ENCODE data around the gene KIF2C.

DNA sequence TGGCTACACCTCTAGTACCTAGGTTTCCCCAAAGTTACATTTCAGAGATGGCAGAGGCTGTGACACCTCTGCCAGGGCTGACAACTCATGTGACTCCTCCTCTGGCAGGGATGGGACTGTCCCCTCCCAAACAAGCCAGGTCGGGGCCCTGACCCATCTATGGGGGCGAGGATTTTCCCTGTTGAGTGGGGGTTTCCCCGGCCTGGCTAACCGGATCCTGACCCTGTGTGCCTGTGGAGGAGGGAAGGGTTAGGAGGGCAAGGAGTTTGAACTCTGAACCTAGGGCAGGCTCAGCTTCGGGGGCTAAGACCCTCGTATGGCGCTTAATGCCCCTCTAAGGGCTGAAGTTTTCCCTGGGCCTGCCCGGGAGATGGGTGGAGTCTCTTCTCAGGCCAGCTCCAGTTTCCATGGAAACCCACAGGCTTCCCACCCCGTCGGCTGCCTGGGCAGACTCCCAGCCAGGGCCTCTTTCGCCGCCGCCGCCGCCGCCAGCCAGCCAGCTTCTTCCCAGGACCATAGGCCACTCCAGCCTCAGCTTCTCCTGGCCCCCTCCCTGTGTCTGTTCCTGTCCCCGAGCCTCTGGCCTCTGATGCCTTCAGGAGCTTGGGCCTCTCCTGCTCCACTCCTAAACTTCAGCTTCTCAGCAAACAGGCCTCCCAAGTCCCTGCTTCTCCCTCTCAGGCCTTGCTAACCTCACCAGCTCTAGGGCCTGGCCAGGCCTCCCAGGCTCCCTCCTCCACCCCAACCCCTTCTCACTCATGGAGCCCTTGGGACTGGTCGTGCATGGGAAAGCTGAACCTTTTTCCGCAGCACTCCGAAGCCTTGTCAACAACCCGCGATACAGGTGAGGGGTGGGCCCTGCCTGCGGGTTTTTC lies 68.7 kb downstream of the KIF2C start, which contains the start of gene BTBD19:
- TF ChIP-seq, protein P1, sequence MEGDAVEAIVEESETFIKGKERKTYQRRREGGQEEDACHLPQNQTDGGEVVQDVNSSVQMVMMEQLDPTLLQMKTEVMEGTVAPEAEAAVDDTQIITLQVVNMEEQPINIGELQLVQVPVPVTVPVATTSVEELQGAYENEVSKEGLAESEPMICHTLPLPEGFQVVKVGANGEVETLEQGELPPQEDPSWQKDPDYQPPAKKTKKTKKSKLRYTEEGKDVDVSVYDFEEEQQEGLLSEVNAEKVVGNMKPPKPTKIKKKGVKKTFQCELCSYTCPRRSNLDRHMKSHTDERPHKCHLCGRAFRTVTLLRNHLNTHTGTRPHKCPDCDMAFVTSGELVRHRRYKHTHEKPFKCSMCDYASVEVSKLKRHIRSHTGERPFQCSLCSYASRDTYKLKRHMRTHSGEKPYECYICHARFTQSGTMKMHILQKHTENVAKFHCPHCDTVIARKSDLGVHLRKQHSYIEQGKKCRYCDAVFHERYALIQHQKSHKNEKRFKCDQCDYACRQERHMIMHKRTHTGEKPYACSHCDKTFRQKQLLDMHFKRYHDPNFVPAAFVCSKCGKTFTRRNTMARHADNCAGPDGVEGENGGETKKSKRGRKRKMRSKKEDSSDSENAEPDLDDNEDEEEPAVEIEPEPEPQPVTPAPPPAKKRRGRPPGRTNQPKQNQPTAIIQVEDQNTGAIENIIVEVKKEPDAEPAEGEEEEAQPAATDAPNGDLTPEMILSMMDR (conservative IDR thresholded peaks at IDR 0.05 in 1 of 2, IDR thresholded peaks at IDR 0.05 in 1 of 2; ENCODE audit: low read depth in 1 of 2, low read length in 2 of 2), result no peak
- no peak for TF ChIP-seq EZH2 (IDR thresholded peaks at IDR 0.05; ENCODE audit: low read length, missing control alignments)
